Activated CD8-positive, alpha-beta memory T cell treated with anti-CD3 and anti-CD28 coated beads, Interleukin-2, amount 50 U/mL, for 48 hours (primary cell): ENCODE data around the gene SNCAIP.
"Not testable (repeated sequence)": the region's sequence is repeated elsewhere in the genome, so short reads cannot be mapped to it uniquely, and the experiment has no call there.

Experiments used
- DNase-seq: peaks from one replicate; pipeline ENCODE4 v3.0.0-alpha.2; 2020

Gene SNCAIP

GRCh38 chr5:122470365-122470764 is 158.3 kb downstream of the SNCAIP start:
- no peak for DNase-seq

DNA sequence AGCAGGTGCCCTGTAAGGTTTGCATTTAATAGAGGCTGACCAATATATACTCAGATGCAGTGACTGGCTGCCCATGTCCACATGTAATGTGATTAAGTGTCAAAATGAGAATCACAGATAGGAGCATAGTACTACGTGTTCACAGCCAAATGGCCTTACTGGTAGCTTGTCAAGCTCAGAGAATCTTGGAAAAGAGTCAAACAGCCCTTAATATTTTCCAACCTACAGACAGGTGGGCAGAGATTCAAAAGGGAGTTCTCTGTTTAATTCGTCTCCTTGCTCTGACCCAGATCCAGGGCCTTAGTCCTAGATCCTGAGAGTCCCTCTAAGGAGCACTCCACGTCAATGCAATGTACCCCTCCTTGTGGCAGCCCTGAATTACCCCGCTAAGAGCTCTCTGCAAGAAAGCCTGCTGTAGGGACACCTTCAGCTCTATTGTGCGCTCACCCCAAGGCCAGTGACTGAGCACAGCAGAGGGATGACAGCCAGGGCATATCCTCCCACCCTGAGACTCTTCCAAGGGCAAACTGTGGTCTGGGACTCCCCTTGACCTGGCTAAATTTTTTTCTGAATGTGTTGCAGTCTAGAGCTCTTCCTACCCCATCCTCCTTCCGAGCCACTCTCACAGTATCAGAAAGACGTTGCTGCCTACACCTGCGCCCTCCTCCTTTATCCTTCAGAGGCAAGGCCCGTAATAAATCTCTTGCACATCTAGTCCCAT is 159.2 kb downstream of the SNCAIP start:
- no peak for DNase-seq

DNA sequence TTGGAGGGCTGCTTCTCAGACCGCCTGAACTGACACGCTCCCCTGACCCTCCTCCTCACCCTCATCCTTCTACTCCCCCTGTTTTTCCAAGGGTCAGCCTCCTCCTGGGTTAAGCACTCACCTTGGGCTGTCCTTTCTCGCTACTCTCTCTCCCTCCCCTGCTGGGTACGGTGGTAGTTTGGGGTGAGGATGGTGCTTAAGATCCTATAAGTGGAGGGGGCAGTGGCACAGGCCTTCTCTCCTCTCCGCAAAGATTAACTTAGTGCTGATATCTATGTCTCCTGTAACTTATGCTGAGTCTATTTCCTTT is 159.7 kb downstream of the SNCAIP start:
- DNase-seq, result no peak

DNA sequence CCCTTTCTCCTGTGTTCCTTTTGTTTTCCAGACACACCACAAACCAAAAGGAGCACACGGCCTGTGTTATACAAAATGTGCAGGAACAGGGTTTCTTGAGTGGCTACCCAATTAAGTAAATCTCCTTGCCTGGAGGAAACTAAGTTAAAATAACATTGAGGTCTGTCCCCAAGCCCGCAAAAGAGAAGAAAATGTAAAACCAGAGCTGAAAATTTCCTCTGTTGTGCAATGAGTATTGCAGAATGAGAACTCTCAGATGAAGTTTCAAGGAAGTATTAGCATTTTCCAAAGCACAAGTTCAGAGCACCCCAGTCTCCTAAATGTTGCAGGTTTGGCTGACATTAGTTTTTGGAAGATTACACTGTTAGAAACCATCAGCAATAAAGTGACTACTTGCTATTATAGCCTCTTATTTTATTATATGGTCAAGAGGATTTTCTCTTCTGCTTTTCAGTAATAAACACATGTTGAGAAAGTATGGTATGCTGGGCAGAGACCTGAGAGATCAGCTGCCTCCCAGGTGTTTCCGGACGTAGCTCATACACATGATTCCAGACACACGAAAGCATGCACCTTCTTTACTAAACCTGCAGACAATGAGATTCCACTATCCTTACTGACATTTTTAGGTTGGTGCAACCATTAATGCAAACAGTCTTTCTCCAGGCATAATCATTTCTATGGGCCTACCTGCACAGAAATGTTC is 161.3 kb downstream of the SNCAIP start:
- DNase-seq, result no peak

DNA sequence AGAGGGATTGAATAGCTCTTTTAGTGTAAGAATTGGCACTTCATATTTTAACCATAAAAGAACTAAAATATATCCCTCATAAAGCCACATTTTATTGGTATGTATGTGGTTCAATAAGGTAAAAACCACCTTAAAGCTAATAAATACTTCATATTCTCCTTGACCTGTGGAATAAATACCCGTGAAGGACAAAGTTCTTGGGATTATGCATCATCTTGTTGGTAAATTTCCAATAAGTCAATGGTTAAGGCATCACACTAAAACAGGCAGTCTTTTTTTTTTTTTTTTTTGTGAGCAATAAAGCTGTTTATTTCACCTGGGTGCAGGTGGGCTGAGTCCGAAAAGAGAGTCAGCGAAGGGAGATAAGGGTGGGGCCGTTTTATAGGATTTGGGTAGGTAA is 161.9 kb downstream of the SNCAIP start:
- no peak for DNase-seq

GRCh38 chr5:122478741-122479442 is 166.9 kb downstream of the SNCAIP start:
- no peak for DNase-seq

GRCh38 chr5:122480146-122480545 is 168.1 kb downstream of the SNCAIP start:
- DNase-seq, result no peak

DNA sequence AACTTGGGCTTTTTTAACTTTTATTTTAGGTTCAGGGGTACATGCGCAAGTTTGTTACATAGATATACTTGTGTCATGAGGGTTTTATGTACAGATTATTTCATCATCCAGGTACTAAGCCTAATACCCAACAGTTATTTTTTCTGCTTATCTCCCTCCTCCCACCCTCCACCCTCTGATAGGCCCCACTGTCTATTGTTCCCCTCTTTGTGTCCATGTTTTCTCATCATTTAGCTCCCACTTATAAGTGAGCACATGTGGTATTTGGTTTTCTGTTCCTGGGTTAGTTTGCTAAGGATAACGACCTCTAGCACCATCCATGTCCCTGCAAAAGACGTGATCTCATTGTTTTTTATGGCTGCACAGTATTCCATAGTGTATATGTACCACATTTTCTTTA is 172.1 kb downstream of the SNCAIP start:
- DNase-seq, result no peak

DNA sequence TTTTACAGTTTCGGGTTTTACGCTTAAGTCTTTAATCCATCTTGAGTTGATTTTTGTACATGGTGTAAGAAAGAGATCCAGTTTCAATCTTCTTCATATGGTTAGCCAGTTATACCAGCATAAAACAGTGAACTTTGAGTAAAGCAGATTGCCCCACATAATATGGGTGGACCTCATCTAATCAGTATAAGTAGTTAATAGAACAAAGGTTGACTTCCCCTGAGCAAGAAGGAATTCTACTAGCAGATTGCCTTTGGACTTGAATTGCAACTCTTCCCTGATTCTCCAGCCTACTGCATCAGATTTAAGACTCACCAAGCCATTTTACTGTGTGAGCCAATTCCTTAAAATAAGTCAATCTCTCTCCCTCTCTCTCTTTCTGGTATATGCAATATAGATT is 173.2 kb downstream of the SNCAIP start:
- DNase-seq, result no peak

DNA sequence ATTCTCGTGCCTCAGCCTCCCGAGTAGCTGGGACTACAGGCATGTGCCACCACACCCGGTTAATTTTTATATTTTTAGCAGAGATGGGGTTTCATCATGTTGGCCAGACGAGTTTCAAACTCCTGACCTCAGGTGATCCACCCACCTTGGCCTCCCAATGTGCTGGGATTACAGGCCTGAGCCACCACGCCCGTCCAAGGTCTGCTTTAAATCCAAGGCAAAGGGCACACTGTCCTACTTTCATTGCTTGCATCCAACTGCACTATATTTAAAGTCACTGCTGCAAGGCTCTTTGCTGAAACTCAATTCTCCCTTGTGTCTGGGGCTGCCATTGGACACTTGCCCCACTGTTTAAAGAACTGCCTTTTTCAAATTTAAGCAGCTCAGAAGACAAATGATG is 174.6 kb downstream of the SNCAIP start:
- not testable (repeated sequence) for DNase-seq

DNA sequence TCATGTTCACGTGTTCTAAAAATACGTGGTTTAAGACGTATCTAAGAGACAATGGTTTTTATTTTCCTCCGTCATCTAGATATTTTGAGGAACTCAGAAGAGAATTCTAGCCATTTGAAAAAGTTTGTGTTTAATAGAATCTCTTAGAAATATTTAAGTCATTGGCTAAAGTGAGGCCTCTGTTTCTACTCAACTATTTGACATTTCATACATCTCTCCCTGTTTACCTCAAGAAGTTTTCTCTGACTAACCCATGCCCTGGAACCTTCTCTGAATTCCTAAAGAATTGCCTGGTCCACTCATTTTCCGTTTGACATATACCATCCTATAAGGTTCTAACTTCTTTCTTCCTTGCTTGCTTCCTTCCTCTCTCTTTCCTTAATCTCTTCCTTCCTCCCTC is 178.7 kb downstream of the SNCAIP start:
- DNase-seq, result no peak

GRCh38 chr5:122492675-122493074 is 180.6 kb downstream of the SNCAIP start:
- DNase-seq, result no peak

DNA sequence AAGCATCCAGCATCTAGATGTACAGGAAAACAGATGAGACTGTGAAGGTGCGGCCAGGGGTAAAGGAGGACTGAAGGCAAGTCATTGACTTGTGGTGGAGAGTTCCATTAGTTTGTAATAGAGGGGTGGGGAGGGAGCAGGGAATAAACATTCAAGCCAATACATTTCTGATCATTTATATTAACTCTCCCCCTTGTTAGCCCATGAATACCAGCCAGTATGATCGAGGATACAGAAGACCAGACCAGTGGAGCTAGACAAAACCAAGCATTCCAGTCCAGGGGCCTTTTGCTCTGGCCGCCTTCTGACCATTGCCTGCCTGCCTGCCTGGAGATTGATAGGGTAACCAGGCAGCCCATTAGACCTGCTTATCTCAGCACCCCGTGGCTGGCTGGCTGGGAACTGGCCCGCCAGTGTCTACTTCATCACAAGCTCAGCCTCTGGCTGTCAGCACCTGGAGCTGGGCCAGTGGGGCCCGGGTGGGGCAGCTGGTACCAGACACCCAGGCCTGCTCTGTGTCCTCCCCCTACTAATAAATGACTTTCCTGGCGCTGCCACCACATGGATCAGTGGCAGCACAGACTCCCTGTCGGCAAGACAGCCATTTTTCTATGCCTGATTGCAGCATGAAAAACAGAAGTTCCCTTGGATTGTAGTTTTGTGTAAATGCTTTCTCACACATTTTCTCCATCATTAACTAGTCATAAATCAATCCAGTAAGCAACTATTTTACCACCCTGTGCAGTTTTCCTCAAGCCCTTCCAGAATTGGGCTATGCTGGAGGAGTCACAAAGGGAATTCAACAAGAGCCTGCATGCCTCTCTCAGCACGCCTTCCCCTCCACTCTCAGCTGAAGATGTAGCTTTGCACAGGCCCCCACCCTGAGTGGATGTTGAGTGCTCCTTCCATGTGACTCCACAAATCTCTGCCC is 181.3 kb downstream of the SNCAIP start:
- no peak for DNase-seq

DNA sequence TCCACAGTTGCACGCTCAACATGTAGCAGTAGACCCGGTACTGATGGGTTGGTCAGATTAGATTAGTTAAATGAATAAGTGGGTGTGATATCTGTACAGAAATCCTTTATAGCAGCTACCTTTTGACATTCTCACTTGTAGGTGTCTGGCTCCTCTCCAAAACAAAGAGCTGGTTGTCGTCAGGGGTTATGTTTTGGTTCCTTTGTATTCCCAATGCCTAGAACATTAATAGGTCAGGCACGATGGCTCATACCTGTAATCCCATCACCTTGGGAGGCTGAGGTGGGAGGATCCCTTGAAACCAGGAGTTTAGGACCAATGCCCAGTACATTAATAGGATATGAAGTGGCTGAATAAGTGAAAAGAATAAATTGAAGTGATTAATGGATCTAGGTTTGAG is 182.1 kb downstream of the SNCAIP start:
- no peak for DNase-seq

DNA sequence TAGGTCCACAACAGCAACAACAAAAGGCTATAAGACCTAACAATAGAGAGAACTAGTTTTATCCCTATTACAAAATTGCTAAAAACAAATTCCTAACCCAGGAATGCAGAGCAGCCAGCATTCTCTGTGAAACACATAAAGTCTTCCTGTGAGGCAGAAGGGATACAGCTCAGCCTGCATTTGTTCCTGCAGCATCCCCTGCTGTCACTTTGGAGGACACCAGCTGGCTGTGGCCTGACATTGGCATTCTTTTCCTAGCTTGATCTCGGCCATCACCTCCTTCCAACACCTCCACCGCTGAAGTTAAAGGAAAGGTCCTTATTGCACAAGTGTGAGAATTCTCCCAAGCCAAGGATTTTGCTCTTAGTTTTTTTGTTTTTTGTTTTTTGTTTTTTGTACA is 186.1 kb downstream of the SNCAIP start:
- no peak for DNase-seq

DNA sequence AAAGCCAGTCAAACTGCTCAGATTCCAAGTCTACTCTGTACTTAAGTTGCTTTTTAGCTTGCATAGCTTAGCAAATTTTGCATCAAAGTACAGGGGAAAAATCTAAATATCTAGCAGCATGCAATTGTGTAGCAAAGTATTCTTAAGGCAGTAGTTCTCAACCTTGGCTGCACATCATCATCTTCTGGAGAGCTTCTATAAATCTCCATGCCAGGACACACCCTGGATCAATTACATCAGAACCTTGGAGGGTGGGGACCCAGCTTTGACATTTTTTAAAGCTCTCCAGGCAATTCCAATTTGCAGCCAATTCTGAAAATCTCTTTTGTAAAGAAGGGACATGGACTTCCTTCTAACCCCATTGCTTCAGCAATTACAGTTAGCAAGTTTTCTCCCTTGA is 187.5 kb downstream of the SNCAIP start:
- no peak for DNase-seq

- no peak for DNase-seq
These were observed 188.4 kb downstream of the SNCAIP start for GRCh38 chr5:122500245-122501088.

GRCh38 chr5:122501089-122501435 is 189.0 kb downstream of the SNCAIP start:
- no peak for DNase-seq

GRCh38 chr5:122507045-122507444 is 195.0 kb downstream of the SNCAIP start:
- no peak for DNase-seq

GRCh38 chr5:122507581-122507980 is 195.5 kb downstream of the SNCAIP start:
- DNase-seq, result no peak

DNA sequence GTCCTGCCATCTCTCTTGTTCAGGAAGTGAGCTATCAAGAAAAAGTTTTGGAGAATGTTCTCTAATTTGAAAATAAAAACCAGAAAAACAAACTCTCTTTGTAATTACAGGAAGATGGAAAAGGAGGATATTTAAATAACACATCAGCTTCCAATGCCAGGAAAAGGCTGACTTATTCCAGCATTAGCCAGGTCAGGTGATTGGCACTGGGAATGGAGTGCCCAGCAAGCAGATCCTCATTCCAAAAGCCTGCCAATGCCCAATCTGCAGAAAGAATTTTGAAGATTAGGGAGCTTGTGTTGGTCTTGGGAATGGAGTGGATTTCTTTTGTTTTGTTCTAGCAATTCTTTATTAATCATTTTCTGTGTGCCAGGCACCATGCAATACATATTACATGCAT is 196.6 kb downstream of the SNCAIP start:
- no peak for DNase-seq
